Stimulated activated CD4-positive, alpha-beta T cell treated with anti-CD3 and anti-CD28 coated beads, Interleukin-1b, Interleukin-23, amount 100 ng/mL, for 48 hours (primary cell): ENCODE results near the gene MCF2L.

ENCODE experiments used
- DNase-seq: peaks from one replicate; pipeline ENCODE4 v3.0.0-alpha.2; 2020

MCF2L gene

DNA sequence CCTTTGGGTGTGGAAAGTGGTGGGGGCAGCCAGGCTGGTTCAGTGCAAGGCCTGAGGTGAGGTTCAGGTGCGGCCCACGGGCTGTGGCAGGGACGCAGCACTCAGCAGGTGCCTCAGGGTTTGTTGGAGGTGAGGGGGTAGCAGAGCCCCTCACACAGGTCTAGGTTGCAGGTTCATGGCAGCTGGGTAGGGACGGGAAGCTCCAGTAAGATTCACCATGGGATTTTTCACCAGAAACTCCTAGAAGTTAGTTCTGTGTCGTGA is 14.0 kb downstream of the MCF2L start:
- DNase-seq = no peak

GRCh38 chr13:112983428-112984196 is 14.6 kb downstream of the MCF2L start:
- DNase-seq = no peak

GRCh38 chr13:112984501-112984900 is 15.5 kb downstream of the MCF2L start:
- no peak for DNase-seq

- DNase-seq = no peak
These were observed 16.2 kb downstream of the MCF2L start for GRCh38 chr13:112984954-112985802.

- no peak for DNase-seq
These were observed 16.9 kb downstream of the MCF2L start for GRCh38 chr13:112985803-112986408.

GRCh38 chr13:112986470-112986869 is 17.5 kb downstream of the MCF2L start:
- no peak for DNase-seq

- no peak for DNase-seq
These were observed 18.1 kb downstream of the MCF2L start for GRCh38 chr13:112986946-112987681.

DNA sequence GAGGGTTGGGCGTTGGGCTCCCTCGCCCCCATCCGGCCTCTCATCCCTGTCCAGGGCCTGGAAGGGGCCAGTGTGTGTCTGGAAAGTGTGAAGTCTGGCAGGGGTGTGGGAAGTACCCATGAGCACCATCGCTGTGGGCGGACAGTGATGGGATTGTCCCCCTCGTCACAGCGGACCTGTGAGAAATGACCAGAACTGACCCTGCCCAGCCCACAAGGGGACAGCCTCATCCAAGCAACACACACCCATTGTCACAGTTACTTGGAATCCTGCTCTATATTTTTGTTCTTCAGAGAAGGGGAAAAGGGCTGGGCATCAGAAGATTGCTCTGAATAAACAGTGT is 18.6 kb downstream of the MCF2L start:
- no peak for DNase-seq

- DNase-seq = no peak
These were observed 21.8 kb downstream of the MCF2L start for GRCh38 chr13:112990783-112991182.

DNA sequence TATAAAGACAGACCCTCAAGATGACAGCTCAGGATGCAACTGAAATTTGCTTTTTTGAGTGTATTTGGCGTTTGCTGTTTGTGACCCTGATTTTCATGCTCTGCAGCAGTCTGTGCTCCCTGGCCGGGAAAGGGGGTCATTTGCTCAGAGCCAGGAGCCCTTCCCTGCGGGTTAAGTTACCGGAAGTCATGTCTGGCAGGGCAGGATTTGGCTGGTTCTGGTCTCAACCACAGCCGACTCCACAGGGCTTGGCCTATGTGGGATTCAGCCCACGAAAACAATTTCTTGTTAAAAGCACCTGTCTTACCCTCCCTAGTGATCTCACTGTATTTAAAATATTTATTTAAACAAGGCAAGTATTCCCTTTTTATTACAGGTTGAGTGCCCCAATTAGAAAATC is 22.6 kb downstream of the MCF2L start:
- no peak for DNase-seq

GRCh38 chr13:112992931-112993680 is 24.1 kb downstream of the MCF2L start:
- no peak for DNase-seq

- DNase-seq = no peak
These were observed 25.2 kb downstream of the MCF2L start for GRCh38 chr13:112994084-112994780.

DNA sequence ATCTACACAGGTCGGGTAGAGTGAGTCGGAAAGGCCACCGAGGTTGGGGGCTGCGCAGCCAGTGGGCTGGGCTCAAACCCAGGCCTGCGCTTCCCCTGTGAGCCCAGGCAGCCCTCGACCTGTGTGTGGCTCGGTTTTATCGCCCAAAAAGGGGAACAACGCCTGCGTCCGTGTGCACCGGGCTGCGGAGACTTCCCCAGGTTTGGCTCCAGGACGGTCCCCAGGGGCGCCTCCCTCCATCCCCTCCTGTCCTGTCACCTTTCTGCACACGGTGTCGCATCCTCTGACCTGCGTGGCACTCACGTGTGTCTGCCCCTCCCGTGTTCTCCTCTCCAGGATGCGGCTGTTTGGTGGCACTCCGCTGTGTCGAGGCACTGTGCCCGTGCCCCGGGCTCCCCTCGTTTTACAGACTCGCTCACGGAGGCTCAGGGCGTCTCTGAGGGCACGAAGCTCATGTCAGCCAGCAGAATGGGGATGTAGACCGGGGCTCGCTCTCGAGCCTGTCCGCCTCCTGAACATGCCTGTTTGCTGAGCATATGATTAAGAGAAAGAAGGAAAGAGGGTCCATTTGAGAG is 25.9 kb downstream of the MCF2L start:
- no peak for DNase-seq

DNA sequence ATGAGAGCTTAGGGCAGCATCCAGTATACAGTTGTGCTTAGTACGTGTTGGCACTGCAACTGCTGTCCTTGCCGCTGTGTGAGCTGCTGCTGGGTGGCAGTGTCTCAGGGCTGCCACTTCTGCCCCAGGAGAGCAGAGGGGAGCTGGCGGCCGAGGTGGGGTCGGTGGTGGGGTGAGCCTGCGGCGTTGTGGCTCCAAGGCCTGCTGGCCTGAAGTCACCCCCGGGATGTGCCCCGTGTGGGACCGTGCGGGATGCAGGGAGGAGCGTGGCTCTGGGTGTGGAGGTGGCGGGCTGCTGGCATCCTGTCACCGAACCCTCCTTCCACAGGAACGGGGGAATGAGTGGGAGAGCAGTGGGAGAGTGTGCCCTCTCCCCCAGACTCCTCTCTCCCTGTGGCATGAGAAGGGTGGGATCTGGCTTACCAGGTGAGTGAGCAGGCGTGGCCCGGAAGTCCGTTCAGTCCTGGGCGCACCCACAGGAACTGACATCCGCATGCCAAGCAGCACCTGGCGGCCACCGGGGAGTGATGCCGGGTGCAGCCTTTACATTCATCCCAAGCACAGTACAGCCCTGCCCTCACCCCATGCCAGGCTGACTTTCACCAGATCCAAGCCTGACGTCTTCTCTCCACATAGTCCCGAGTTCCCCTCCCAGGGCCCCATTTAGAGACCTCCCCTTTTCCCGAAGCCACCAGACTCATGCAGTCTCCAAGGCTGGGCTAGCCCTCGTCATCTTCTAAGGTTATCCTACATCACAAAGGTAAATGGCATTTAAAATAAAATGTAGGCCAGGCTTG is 26.6 kb downstream of the MCF2L start:
- DNase-seq = no peak

DNA sequence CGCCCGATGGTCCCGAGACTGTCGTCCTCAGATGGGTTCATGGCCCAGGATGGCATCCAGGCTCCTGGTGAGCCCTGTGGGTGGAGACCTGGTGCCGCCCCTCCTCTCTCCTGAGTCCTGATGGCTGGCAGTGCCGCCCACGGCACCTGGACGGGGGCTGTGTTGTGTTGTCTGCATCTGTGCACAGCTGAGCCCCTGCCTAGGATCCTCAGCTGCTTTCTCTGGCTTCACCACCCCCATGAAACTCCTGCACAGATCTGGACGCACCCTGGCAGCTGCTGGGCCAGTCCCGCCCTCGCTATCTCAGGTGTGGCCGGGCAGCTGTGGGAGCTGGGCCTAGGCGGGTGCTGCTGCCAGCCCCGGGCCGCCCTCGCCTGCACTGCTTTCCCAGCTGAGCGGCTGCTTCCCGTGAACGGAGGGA is 27.7 kb downstream of the MCF2L start:
- no peak for DNase-seq

DNA sequence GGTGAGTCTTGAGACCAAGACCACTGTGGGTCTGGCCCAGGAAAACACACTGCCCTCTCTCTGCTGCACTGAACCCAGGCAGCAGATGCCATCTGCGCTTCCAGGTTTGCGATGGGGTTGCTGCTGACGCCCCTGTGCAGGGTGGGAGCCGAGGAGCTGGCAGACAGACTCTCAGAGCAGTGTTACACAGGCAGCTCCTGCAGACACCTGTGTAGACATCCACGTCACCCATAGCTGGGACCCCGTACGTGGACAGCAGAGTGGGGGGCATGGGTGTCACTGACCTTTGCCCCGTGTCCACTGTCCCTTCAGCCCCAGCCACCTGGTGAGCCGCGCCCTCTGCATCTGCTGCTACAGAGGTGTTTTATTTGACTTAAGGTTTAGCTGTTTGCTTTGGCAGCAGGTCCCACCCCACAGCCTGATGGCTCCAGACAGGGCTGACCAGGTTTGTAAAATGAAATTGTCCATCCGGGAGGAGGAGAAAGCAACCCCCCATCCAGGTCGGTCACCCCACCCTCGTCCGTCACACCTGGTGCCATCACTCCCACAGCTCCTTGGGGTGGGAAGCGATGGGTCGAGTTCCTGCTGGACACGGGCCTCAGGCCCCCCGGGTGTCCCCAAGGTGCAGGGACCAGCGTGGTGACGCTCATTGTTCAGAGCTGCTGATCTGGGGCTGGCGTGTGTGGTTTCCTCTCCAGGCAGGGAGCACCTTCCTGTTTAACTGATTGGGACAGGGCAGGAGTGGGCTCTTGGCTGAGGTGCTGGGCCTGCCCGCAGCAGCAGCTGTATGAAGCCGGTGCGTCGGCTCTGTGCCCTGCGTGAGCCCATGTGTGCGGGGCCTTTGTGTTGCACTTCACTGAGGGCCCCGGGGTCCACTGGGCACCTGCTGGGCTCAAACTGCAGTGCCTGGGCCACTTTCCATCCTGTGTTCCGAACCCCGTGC is 28.4 kb downstream of the MCF2L start:
- DNase-seq = no peak

DNA sequence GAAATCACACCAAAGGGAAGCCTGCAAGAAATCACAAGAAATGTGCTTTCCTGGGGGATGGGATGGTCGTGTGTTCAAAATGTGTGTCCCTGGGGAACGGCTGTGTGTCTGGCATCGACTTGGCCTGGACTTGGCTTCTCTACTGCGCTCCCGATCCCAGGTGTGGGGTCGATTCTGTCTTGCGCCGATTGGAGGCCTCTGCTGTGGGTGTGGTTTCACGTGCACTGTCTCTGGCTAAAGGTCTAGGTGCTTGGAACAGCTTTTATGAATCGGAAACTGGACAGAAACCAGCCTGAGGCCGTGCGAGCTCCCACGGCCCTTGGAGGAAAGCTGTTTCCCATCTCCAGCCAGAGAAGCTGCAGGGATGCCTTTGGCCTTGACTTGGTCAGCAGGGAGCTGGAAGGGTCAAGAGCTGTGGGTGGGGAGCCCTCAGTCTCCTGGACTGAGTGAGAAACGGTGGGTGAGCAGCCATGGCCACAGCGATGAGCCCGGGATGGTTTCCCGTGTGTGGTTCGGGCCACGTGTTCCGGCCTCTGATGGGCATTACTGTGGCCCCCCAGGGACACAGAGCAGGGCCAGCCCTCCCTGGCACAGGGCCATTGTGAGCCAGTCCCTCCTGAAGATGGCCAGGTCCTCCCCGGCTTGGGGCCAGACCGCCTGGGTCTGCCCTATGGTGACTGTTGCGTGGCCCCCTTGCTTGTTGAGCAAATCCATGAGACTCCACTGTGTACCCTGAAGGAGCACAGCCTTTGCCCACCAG is 29.7 kb downstream of the MCF2L start:
- DNase-seq = no peak

GRCh38 chr13:112999414-113000177 is 30.6 kb downstream of the MCF2L start:
- DNase-seq = no peak
